H1 (cell line): Measurements from ENCODE around the gene GNB5.

ENCODE experiments used
- ATF2 ChIP-seq: IDR thresholded peaks from 2 replicates; pipeline ENCODE4 v1.6.1; 2012; ENCODE audit warnings: low read length, inconsistent platforms
- CBX5 ChIP-seq: fragments of 300-800, 300-1000 bp; sonication (generic); IDR thresholded peaks from 2 replicates; pipeline ENCODE4 v1.7.1; 2016; ENCODE audit warnings: antibody characterized with exemption, low read length, low read depth
- EP300 ChIP-seq, 2 experiments: IDR thresholded peaks; 1 replicate in 1 of 2; 2 replicates in 1 of 2; pipeline ENCODE4 v1.6.1; 2011 to 2012; ENCODE audit warnings: low read depth in 2 of 2, low read length in 2 of 2, mild to moderate bottlenecking in 2 of 2, borderline replicate concordance in 1 of 2, inconsistent platforms in 1 of 2, moderate library complexity in 1 of 2
- GABPA ChIP-seq: IDR thresholded peaks from 2 replicates; pipeline ENCODE4 v1.6.1; 2011; ENCODE audit warnings: mild to moderate bottlenecking, low read length, moderate library complexity, borderline replicate concordance; ENCODE audit not compliant: insufficient read depth
- RAD21 ChIP-seq, 2 experiments: IDR thresholded peaks in 1 of 2; conservative IDR thresholded peaks in 1 of 2; 2 replicates each; pipeline ENCODE4 v1.6.1; 2011; ENCODE audit warnings: low read depth in 2 of 2, low read length in 2 of 2, improper control_type of control experiment in 1 of 2, inconsistent platforms in 1 of 2, mild to moderate bottlenecking in 1 of 2, moderate library complexity in 1 of 2
- SIRT6 ChIP-seq: IDR thresholded peaks from one replicate; pipeline ENCODE4 v1.7.1; 2012; ENCODE audit warnings: low read length, inconsistent platforms
- TF ChIP-seq, protein P1 (sequence below), 3 experiments: IDR thresholded peaks; 1 replicate in 2 of 3; 2 replicates in 1 of 3; pipeline versions ENCODE4 v1.5.1 to v1.6.1; 2011; ENCODE audit warnings: low read length in 3 of 3, mild to moderate bottlenecking in 3 of 3, inconsistent platforms in 2 of 3, low read depth in 1 of 3, moderate library complexity in 1 of 3; ENCODE audit not compliant: insufficient read depth in 1 of 3; ENCODE audit errors: control extremely low read depth in 1 of 3

- TF ChIP-seq EP300 (IDR thresholded peaks at IDR 0.05; ENCODE audit: borderline replicate concordance in 1 of 2, low read depth in 2 of 2, low read length in 2 of 2): no peak
- no peak for TF ChIP-seq ATF2
- TF ChIP-seq, protein P1, sequence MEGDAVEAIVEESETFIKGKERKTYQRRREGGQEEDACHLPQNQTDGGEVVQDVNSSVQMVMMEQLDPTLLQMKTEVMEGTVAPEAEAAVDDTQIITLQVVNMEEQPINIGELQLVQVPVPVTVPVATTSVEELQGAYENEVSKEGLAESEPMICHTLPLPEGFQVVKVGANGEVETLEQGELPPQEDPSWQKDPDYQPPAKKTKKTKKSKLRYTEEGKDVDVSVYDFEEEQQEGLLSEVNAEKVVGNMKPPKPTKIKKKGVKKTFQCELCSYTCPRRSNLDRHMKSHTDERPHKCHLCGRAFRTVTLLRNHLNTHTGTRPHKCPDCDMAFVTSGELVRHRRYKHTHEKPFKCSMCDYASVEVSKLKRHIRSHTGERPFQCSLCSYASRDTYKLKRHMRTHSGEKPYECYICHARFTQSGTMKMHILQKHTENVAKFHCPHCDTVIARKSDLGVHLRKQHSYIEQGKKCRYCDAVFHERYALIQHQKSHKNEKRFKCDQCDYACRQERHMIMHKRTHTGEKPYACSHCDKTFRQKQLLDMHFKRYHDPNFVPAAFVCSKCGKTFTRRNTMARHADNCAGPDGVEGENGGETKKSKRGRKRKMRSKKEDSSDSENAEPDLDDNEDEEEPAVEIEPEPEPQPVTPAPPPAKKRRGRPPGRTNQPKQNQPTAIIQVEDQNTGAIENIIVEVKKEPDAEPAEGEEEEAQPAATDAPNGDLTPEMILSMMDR (IDR thresholded peaks at IDR 0.05; ENCODE audit: control extremely low read depth in 1 of 3, insufficient read depth in 1 of 3, low read depth in 1 of 3, low read length in 3 of 3): no peak
- no peak for TF ChIP-seq GABPA
- TF ChIP-seq CBX5: no peak
- TF ChIP-seq SIRT6: no peak
- TF ChIP-seq RAD21 (IDR thresholded peaks at IDR 0.05 in 1 of 2, conservative IDR thresholded peaks at IDR 0.05 in 1 of 2; ENCODE audit: low read depth in 2 of 2, low read length in 2 of 2): no peak
Observed at GRCh38 chr15:52115598-52116427, 75.4 kb downstream of the GNB5 start.
